Lower lobe of right lung (tissue), 2 donors: Measurements from ENCODE around the gene CPNE7. TPM values are rescaled to one million over a fixed set of nuclear protein-coding genes. Genes with fewer than 3 reads are reported as not detected.

Experiments used
- ATAC-seq, 2 donors: fragments of 200-7000 bp; cut with Tn5 transposase; one replicate each; pipeline ENCODE4 v1.9.1; 2020 to 2022; ENCODE audit warnings: mild to moderate bottlenecking in 2 of 2, moderate library complexity in 2 of 2
- DNase-seq: peaks from one replicate; pipeline ENCODE4 v3.0.0-alpha.2; 2020
- H3K27ac ChIP-seq: fragments of 200-600 bp; one replicate; pipeline ENCODE4 v1.8.0; 2022
- H3K27me3 ChIP-seq: fragments of 200-600 bp; one replicate; pipeline ENCODE4 v1.8.0; 2022; ENCODE audit warnings: low read depth
- H3K36me3 ChIP-seq: fragments of 200-600 bp; one replicate; pipeline ENCODE4 v1.8.0; 2022; ENCODE audit warnings: mild to moderate bottlenecking
- H3K4me1 ChIP-seq: fragments of 200-600 bp; one replicate; pipeline ENCODE4 v1.8.0; 2022
- H3K4me3 ChIP-seq: fragments of 200-600 bp; one replicate; pipeline ENCODE4 v1.8.0; 2022; ENCODE audit warnings: mild to moderate bottlenecking
- H3K9me3 ChIP-seq: fragments of 200-600 bp; one replicate; pipeline ENCODE4 v1.8.0; 2022
- CTCF ChIP-seq: fragments of 200-600 bp; IDR thresholded peaks from one replicate; pipeline ENCODE4 v1.8.0; 2022; ENCODE audit warnings: antibody characterized with exemption, mild to moderate bottlenecking
- intact Hi-C: fragments of 100-400 bp; cut with DNase I; formaldehyde crosslinking; loops from one replicate; pipeline ENCODE4 v1.11.0; 2022
- total RNA-seq: library from RNA; stranded (reverse); fragmentation: NEBNext Ultra II Directional; extraction: Animal tissue kit (Norgen Biotek cat#: 25700); gene quantifications from one replicate; pipeline ENCODE4 v1.2.1, GENCODE V29; 2021
- donor health status: DM: no; HTN: yes; CAD: no; lungs with severe emphysema.

CPNE7 gene
- total RNA-seq, 1 donor from 2014 or later: 0.35 TPM

- Histone ChIP-seq H3K4me3 (no peak overlapping the region), H3K27ac (no peak overlapping the region), H3K9me3 (no peaks in the 10 kb centered on the region), H3K4me1 (no peaks in the 10 kb centered on the region), H3K27me3 (no peaks in the 10 kb centered on the region), H3K36me3 (peaks cover 59% of the 10 kb centered on the region)
- ATAC-seq (no peak), DNase-seq (no peak)
- no peak for TF ChIP-seq CTCF
- intact Hi-C loops: no loop called here
Measured at GRCh38 chr16:89540557-89540956, 35.0 kb upstream of the CPNE7 start.

GRCh38 chr16:89541792-89542191 lies 33.8 kb upstream of the CPNE7 start:
- TF ChIP-seq CTCF: no peak
- DNase-seq: no peak
- Histone ChIP-seq H3K9me3 (no peaks in the 10 kb centered on the region), H3K4me3 (no peak overlapping the region), H3K27me3 (no peaks in the 10 kb centered on the region), H3K4me1 (no peaks in the 10 kb centered on the region), H3K27ac (no peak overlapping the region), H3K36me3 (peaks cover 67% of the 10 kb centered on the region)
- no peak for ATAC-seq
- intact Hi-C loops: no loop called here

- H3K4me3 ChIP-seq: no peak overlapping the region
- no peaks in the 10 kb centered on the region for H3K27me3 ChIP-seq
- intact Hi-C loops: no loop called here
- H3K9me3 ChIP-seq: no peaks in the 10 kb centered on the region
- no peak for ATAC-seq
- DNase-seq: no peak
- peaks cover 69% of the 10 kb centered on the region for H3K36me3 ChIP-seq
- no peak for TF ChIP-seq CTCF
- no peaks in the 10 kb centered on the region for H3K4me1 ChIP-seq
- no peak overlapping the region for H3K27ac ChIP-seq
Measured at GRCh38 chr16:89544113-89544512, 31.4 kb upstream of the CPNE7 start.

- no peak overlapping the region for H3K4me3 ChIP-seq
- H3K36me3 ChIP-seq: peaks cover 75% of the 10 kb centered on the region
- H3K27me3 ChIP-seq: no peaks in the 10 kb centered on the region
- H3K27ac ChIP-seq: no peak overlapping the region
- H3K4me1 ChIP-seq: no peaks in the 10 kb centered on the region
- peak in 1 of 2 donors; percentile 7 for ATAC-seq
- DNase-seq: no peak
- no peak for TF ChIP-seq CTCF
- intact Hi-C loops: no loop called here
- no peaks in the 10 kb centered on the region for H3K9me3 ChIP-seq
Measured at GRCh38 chr16:89544713-89545043, 30.9 kb upstream of the CPNE7 start.

- H3K9me3 ChIP-seq: no peaks in the 10 kb centered on the region
- intact Hi-C loops: no loop called here
- no peak for DNase-seq
- peaks cover 79% of the 10 kb centered on the region for H3K36me3 ChIP-seq
- ATAC-seq: no peak
- H3K27ac ChIP-seq: no peak overlapping the region
- no peak for TF ChIP-seq CTCF
- H3K4me3 ChIP-seq: no peak overlapping the region
- H3K4me1 ChIP-seq: no peaks in the 10 kb centered on the region
- no peaks in the 10 kb centered on the region for H3K27me3 ChIP-seq
Measured at GRCh38 chr16:89545044-89545830, 30.3 kb upstream of the CPNE7 start.
